AG04449 (cell line): ENCODE results near the gene LRRC49.
"Not testable (repeated sequence)": the region's sequence is repeated elsewhere in the genome, so short reads cannot be mapped to it uniquely, and the experiment has no call there.

Source experiments
- CTCF ChIA-PET: fragments of 350-600 bp; formaldehyde crosslinking; extraction: SDS; loops from one replicate; lab custom pipeline; 2021; ENCODE audit warnings: antibody characterized with exemption; lab: Yijun Ruan, JAX
- POLR2A ChIA-PET: fragments of 400-600, 350-600 bp; formaldehyde crosslinking; extraction: SDS; loops from one replicate; lab custom pipeline; 2020; ENCODE audit warnings: antibody characterized with exemption, inconsistent platforms; lab: Yijun Ruan, JAX
- DNase-seq: peaks from one replicate; pipeline ENCODE4 v3.0.0-alpha.2; 2010; ENCODE audit warnings: low read depth, low spot score
- H3K4me3 ChIP-seq: 2 replicates; pipeline ENCODE4 v1.5.1; 2011; ENCODE audit warnings: low read depth, mild to moderate bottlenecking, control low read depth, low read length
- TF ChIP-seq, protein P1 (sequence below): IDR thresholded peaks from one replicate; pipeline ENCODE4 v1.5.1; 2011; ENCODE audit warnings: mild to moderate bottlenecking, moderate library complexity, low read length, control low read depth, inconsistent platforms; ENCODE audit not compliant: insufficient read depth; ENCODE audit errors: missing control alignments

The LRRC49 gene

DNA sequence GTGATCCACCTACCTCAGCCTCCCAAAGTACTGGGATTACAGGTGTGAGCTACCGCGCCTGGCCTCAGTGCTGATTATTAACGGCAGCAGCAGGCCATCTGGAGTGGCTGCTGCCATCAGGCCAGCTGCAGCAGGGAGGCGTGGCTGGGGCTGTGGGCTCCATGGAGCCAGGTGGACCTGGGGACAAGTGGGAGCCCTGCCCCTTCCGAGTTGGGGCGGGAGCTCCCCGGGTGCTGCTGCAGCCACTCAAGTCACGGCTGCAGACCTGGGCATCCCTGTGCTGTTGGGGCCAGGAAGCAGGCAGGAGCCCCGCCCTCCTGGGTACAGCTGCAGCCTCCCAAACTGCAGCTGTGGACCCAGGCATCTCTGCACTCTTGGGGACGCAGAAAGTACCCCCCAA is 23.9 kb downstream of the LRRC49 start:
- TF ChIP-seq, protein P1, sequence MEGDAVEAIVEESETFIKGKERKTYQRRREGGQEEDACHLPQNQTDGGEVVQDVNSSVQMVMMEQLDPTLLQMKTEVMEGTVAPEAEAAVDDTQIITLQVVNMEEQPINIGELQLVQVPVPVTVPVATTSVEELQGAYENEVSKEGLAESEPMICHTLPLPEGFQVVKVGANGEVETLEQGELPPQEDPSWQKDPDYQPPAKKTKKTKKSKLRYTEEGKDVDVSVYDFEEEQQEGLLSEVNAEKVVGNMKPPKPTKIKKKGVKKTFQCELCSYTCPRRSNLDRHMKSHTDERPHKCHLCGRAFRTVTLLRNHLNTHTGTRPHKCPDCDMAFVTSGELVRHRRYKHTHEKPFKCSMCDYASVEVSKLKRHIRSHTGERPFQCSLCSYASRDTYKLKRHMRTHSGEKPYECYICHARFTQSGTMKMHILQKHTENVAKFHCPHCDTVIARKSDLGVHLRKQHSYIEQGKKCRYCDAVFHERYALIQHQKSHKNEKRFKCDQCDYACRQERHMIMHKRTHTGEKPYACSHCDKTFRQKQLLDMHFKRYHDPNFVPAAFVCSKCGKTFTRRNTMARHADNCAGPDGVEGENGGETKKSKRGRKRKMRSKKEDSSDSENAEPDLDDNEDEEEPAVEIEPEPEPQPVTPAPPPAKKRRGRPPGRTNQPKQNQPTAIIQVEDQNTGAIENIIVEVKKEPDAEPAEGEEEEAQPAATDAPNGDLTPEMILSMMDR, result no peak
- CTCF ChIA-PET, result no interaction called here
- DNase-seq, result no peak

DNA sequence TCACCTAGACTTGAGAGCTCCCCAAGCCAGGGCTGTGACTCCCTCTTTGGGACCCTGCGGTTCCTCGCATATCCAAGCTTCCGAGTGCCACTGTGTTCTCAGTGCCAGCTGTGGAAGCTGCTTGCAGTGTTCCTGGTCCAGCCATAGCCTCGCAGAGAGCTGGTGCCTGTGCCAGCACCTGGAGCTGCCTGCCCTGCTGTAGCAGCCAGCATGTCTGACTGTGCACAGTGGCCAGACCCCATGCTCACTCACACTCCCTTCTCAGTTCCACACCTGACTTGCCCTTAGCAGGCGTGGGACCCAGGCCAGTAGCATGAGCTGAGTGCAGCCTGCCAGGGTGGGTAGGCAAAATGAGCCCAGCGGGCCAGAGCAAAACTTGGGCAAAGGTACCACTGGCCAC is 25.3 kb downstream of the LRRC49 start:
- H3K4me3 ChIP-seq, result no peak overlapping the region
- ChIA-PET POLR2A (no interaction called here), CTCF (interaction anchor here (1.1 to 1.8 kb wide), 2 partner anchors 14 to 25 kb away, joined by 3 to 6 read pairs; partner anchors contain the start of genes LRRC49 and THAP10)
- no peak for DNase-seq
- TF ChIP-seq, protein P1, result no peak

More for the DNA sequence above, 23.9 kb downstream of the LRRC49 start:
- POLR2A ChIA-PET, result no interaction called here
- H3K4me3 ChIP-seq, result no peak overlapping the region

DNA sequence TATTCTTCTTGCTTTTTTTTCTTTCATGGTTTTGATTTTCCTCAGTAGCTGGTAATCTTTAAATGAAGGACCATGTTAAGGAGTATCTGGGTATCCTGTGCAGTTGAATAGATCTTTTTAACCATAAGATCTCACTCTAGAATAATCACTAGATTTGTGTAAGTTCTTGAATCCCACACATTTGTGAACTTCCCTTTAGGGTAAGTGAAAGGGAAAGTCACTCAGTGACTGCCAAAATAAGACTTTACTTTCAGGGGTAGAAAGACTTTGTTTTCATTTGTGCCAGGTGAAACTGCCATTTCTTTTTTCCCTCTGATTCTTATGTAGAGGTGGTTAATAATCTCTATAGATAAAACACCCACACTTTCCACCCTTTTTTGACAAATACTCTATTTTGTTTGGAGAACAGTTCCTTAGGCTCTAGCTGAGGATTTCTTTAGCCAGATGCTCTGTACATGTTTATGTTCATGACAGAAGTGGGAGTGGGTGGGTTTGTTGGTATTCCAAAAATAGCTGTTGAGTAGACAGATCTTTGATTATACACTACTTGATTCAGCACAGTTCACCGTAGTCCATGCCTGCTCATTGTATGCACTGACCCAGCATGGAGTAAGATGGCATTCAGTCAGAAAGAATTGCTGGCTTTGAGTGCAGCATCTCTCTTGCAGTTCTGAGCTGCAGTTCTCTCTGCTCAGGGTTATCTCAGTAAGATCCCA is 28.5 kb downstream of the LRRC49 start:
- DNase-seq, result no peak
- CTCF ChIA-PET, result interaction anchor here (0.6 to 1.0 kb wide), 2 partner anchors 9 to 27 kb away, joined by 3 read pairs; no protein-coding TSS in a partner anchor
- POLR2A ChIA-PET, result no interaction called here

DNA sequence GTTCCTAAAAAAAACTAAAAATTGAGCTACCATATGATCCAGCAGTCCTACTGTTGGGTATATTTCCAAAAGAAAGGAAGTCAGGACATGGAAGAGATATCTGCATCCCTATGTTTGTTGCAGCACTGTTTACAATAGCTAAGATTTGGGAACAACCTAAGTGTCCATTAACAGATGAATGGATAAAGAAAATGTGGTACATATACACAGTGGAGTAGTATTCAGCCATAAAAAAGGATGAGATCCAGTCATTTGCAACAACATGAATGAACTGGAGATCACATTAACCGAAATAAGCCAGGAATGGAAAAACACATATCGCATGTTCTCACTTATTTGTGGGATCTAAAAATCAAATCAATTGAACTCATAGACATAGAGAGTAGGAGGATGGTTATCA is 29.5 kb downstream of the LRRC49 start:
- H3K4me3 ChIP-seq, result no peak overlapping the region
- POLR2A ChIA-PET, result no interaction called here
- TF ChIP-seq, protein P1, result no peak
- no peak for DNase-seq
- CTCF ChIA-PET, result interaction anchor here (1.0 kb wide), 1 partner anchor 8 kb away, joined by 3 read pairs; no protein-coding TSS in a partner anchor

More for the DNA sequence above, 28.5 kb downstream of the LRRC49 start:
- TF ChIP-seq, protein P1, result no peak
- H3K4me3 ChIP-seq, result no peak overlapping the region

DNA sequence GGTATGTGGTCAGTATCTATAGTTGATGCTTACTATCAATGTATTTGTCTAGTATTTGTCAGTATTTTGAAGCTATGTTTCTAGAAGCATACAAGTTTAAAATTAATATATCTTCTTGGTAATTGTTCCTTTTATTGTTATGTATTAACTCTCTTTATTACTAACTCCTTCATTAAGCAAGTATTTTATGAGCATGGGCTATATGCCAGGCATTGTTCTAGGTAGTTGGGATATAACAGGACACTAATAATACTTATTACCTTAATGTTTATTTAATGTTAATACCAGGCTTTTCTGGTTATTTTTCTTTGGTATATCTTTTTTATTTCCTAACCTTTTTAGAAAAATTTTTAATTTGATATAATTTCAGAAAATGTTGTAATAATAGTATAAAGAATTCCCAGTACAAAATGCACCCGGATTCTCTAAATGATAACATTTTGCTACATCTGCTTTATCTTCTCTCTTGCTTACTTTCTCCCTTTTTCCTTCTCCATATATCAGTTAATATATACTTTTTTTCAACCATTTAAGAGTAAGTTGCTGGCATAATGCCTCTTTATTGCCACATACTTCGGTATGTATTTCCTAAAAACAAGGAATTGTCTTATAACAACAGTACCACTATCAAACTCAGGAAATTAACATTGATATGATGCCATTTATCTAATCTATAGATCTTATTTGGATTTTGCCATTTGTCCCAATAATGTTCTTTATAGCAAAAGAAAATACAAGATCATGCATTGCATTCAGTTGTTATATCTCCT is 30.9 kb downstream of the LRRC49 start:
- TF ChIP-seq, protein P1, result no peak
- CTCF ChIA-PET, result no interaction called here
- POLR2A ChIA-PET, result no interaction called here
- DNase-seq, result no peak
- H3K4me3 ChIP-seq, result no peak overlapping the region

DNA sequence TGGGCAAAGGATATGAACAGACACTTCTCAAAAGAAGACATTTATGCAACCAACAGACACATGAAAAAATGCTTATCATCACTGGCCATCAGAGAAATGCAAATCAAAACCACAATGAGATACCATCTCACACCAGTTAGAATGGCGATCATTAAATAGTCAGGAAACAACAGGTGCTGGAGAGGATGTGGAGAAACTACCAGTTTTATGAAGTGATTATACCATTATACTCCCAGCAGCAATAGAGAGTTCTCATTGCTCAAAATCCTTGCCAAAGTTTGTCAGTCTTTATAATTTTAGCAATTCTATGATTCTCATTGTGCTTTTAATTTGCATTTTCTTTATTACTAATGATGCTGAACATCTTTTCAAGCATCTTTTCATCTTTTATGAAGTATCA is 34.3 kb downstream of the LRRC49 start:
- DNase-seq, POLR2A ChIA-PET, H3K4me3 ChIP-seq, CTCF ChIA-PET: not testable (repeated sequence)
